GDM1 (cell line): Measurements from ENCODE around the gene PRDM16.

Experiments used
- DNase-seq: peaks from one replicate; lab custom pipeline; 2025; lab: John Stamatoyannopoulos, UW

Gene PRDM16

GRCh38 chr1:3475839-3476573, 407.0 kb downstream of the PRDM16 start:
- DNase-seq: no peak

DNA sequence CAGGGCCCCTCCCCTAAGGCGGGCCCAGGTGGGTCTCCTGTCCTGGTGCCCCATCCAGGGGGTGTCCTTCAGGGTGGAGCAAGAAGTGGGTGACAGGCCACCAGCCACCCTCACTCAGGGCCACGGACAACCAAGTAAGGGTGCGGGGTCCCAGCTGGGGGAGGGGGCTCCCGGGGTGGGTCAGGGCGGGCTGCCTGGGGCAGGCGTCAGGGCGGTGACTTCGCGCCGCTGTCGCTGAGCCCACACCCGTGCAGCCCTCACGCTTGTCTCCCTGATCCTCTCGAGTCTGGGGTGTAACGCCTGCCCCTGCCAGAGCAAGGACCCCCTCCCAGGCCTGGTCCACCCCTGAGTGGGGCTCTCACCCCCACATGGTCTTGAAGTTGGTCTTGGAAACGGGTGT, 407.7 kb downstream of the PRDM16 start:
- no peak for DNase-seq

DNA sequence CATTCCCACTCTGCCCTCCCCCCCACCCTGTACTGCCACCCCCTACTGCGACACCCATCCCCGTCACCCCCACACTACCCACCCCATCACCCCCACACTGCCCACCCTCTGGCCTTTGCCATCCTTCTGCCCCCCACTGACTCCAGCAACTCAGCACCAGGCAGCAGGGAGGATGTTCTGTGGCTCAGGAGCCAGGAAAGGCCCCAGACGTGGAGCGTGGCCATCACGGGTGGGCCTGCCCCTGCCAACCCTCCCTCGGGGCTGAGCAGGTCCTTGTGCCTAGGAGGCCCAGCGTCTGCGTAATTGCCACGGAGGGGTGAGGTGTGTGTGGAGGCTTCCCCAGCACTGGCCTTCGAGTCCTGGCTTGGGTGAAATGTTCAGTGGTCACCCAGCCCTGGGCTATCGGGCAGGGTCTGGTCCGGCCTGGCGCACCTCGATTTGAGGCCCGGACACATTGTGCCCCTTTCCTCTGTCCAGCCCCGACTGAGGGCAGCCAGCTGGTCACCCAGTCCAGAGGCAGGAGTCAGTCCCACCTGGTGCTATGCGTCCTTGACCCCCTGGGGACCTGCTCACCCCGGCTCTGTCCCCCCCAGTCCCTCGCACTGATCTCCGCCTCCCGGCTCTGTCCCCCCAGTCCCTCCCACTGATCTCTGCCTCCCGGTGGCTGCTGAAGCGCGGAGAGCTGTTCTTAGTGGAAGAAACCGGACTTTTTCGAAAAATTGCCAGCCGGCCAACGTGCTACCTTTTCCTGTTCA, 408.4 kb downstream of the PRDM16 start:
- DNase-seq: no peak

DNA sequence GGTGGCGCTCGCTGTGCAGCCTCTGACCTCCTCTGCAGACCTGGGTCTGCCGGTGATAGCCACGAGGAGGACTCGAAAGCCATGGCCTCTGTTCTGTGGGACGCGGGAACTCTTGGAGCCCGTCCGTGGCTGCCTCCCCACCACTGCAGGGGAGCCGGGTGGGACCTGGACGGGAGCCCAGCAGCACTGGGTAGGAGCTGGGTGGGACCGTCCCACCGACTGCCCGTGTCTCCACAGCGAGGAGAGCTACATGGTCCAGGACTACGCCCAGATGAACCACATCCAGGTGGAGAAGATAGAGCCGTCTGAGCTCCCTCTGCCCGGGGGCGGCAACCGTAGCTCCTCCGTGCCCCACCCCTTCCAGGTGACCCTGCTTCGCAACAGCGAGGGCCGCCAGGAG, 409.2 kb downstream of the PRDM16 start:
- DNase-seq: no peak

DNA sequence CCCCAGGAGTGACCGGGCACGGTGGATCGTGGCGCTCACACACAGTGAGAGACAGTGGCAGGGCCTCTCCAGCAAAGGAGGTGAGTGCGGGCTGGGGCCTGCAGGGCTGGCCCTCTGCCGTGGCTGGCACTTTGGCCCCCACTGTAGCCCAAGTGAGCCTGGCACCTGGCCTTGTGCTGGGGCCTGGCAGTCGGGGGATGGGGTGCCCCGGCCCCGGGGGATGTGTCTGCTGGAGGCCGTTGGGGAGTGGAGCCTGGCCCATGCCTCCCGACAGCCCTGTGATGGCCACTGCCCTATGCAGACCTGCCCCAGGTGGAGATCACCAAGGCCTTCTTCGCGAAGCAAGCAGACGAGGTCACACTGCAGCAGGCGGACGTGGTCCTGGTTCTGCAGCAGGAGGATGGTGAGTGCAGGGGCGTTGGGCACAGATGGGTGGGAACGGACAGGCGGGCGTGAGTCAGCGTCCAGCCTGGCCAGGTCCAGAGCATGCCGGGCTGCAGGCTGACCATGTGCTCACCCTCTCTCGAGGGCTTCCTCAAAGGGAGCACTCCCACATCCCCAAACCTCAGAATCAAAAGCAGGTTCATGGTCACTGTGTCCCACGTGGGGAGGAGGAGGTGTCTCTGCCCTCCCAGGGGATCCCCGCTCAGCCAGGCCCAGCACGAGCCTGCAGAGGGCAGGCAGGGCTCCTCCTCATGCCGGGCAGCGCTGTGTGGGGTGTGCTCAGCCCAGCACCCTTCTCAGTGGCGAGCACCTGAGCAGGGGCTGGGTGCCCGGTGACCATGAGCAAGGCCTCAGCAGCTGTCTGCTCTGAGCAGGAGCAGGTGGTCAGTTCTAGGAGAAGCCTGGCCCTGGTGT, 410.7 kb downstream of the PRDM16 start:
- DNase-seq: no peak

DNA sequence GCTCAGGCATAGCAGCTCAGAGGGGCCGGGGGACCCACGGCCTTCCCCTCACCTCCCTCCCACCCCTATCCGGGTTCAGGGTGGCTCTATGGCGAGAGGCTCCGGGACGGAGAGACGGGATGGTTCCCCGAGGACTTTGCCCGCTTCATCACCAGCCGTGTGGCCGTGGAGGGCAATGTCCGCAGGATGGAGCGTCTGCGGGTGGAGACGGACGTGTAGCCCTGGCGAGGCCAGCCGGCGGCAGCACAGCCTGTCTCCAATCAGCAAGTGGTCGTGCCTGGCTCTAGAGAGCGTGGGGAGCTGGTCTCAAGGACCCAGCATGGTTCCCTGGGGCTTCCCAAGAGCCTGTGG, 411.3 kb downstream of the PRDM16 start:
- no peak for DNase-seq

GRCh38 chr1:3481046-3481445, 412.0 kb downstream of the PRDM16 start:
- DNase-seq: no peak

- no peak for DNase-seq
Measured at GRCh38 chr1:3481836-3482375, 412.9 kb downstream of the PRDM16 start.

DNA sequence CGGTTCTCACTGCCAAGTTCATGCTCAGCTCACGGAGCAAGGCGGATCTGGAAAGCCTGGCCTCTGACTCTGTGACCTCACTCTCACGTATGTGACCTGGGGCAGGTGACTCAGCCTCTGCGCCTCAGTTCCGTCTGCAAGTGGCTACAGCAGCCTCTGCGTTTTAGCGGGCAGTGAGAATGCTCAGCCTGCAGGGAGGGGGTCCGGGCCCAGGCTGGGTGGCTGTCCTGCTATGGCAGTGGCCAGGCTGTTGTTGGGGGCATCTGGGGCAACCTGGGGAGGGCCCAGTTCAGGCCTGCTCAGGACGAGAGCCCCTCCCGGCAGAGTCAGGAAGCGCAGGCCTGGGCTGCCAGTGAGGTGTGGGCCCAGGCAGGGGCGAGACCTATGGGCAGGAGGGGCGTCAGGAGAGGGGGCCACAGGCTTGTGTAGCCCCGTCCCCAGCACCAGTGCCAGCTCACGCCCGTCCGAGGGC, 413.4 kb downstream of the PRDM16 start:
- no peak for DNase-seq

DNA sequence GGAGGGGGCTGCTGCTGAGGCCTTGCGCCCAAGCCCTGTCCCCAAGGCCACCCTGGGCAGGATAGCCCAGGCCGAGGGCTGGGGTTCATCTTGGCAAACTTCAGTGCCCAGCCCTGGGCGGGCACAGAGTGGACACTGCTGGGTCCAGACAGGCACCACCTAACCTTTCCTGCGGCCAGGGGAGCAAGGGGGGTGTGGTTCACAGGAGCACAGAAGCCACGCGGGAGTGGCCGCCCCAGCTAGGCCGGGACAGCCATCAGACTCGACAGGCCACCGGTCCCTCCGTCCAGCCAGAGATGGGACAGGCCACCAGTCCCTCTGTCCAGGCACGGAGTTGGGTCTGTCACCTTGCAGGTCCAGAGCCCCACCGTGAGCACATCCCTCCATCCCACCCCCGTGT, 414.4 kb downstream of the PRDM16 start:
- no peak for DNase-seq

- no peak for DNase-seq
Measured at GRCh38 chr1:3483801-3484444, 414.9 kb downstream of the PRDM16 start.

- DNase-seq: no peak
Measured at GRCh38 chr1:3485016-3485415, 416.0 kb downstream of the PRDM16 start.
